Astrocyte of the spinal cord (primary cell): Measurements from ENCODE around the gene HES5.

Experiments used
- DNase-seq: peaks from one replicate; pipeline ENCODE4 v3.0.0; 2011; ENCODE audit warnings: low read depth, low spot score
- H3K4me3 ChIP-seq: 2 replicates; pipeline ENCODE4 v1.5.1; 2011; ENCODE audit warnings: low read depth, mild to moderate bottlenecking, low read length, moderate library complexity
- CTCF ChIP-seq: IDR thresholded peaks from 2 replicates; pipeline ENCODE4 v1.5.1; 2012; ENCODE audit warnings: low read depth, mild to moderate bottlenecking, low read length, inconsistent platforms
- in situ Hi-C: cut with HindIII; loops from 2 replicates; pipeline ENCODE4 v1.10.0; 2017; ENCODE audit warnings: low sequenced_read_pairs

HES5 gene

GRCh38 chr1:2534315-2534686, 4.2 kb upstream of the HES5 start:
- no peak for DNase-seq
- in situ Hi-C loops = no loop called here
- no peak for TF ChIP-seq CTCF
- H3K4me3 ChIP-seq = no peak overlapping the region

GRCh38 chr1:2533365-2533764, 3.3 kb upstream of the HES5 start:
- H3K4me3 ChIP-seq = no peak overlapping the region
- no peak for TF ChIP-seq CTCF
- DNase-seq = no peak
- in situ Hi-C loops = no loop called here

GRCh38 chr1:2532485-2533160, 2.6 kb upstream of the HES5 start:
- TF ChIP-seq CTCF = no peak
- no peak overlapping the region for H3K4me3 ChIP-seq
- DNase-seq = no peak
- in situ Hi-C loops = no loop called here

GRCh38 chr1:2530513-2531361, 674 bp upstream of the HES5 start:
- in situ Hi-C loops = no loop called here

GRCh38 chr1:2528966-2529783, 888 bp downstream of the HES5 start:
- peak; percentile 31 for DNase-seq
- peak; percentile 4 for TF ChIP-seq CTCF
- no peak overlapping the region for H3K4me3 ChIP-seq
- in situ Hi-C loops = no loop called here

More at GRCh38 chr1:2530513-2531361, 674 bp upstream of the HES5 start:
- no peak for TF ChIP-seq CTCF
- no peak overlapping the region for H3K4me3 ChIP-seq
- DNase-seq = no peak

GRCh38 chr1:2528611-2528965, 1.5 kb downstream of the HES5 start:
- in situ Hi-C loops = no loop called here
- DNase-seq = no peak
- no peak for TF ChIP-seq CTCF
- H3K4me3 ChIP-seq = no peak overlapping the region
